GM12878 (cell line): ENCODE data around the gene ZNF396. TPM values are rescaled to one million over a fixed set of nuclear protein-coding genes. Genes with fewer than 3 reads are reported as not detected.

ENCODE experiments used
- ATF7 ChIP-seq: fragments of 450-650 bp; IDR thresholded peaks from 2 replicates; pipeline ENCODE4 v1.6.1; 2016; ENCODE audit warnings: low read depth, mild to moderate bottlenecking
- BACH1 ChIP-seq: fragments of 450-650 bp; IDR thresholded peaks from 2 replicates; pipeline ENCODE4 v1.6.1; 2017; ENCODE audit warnings: mild to moderate bottlenecking, borderline replicate concordance
- BCLAF1 ChIP-seq: fragments of 450-650 bp; IDR thresholded peaks from 2 replicates; pipeline ENCODE4 v1.6.1; 2017; ENCODE audit warnings: antibody characterized with exemption, mild to moderate bottlenecking, moderate library complexity
- BRCA1 ChIP-seq: IDR thresholded peaks from 2 replicates; pipeline ENCODE4 v1.6.1; 2011; ENCODE audit warnings: low read depth, low read length, improper control_type of control experiment
- CBX5 ChIP-seq: sonication (generic); IDR thresholded peaks from 2 replicates; pipeline ENCODE4 v1.6.1; 2016; ENCODE audit warnings: low read depth, moderate library complexity, mild to moderate bottlenecking, inconsistent platforms
- CEBPB ChIP-seq, 2 experiments: fragments of 150-350 bp in 1 of 2; IDR thresholded peaks; 2 replicates each; pipeline ENCODE4 v1.6.1; 2012 to 2014; ENCODE audit warnings: low read depth in 2 of 2, low read length in 2 of 2, borderline replicate concordance in 1 of 2, inconsistent platforms in 1 of 2
- MLLT1 ChIP-seq: fragments of 450-650 bp; IDR thresholded peaks from 2 replicates; pipeline ENCODE4 v1.6.1; 2016; ENCODE audit warnings: mild to moderate bottlenecking
- MTA2 ChIP-seq: fragments of 450-650 bp; IDR thresholded peaks from 2 replicates; pipeline ENCODE4 v1.6.1; 2016; ENCODE audit warnings: low read depth, mild to moderate bottlenecking, moderate library complexity
- PKNOX1 ChIP-seq: fragments of 450-650 bp; IDR thresholded peaks from 2 replicates; pipeline ENCODE4 v1.6.1; 2016; ENCODE audit warnings: mild to moderate bottlenecking
- RB1 ChIP-seq: fragments of 450-650 bp; formaldehyde crosslinking; IDR thresholded peaks from 2 replicates; pipeline ENCODE4 v1.6.1; 2017; ENCODE audit warnings: mild to moderate bottlenecking, borderline replicate concordance
- RFX5 ChIP-seq: IDR thresholded peaks from 2 replicates; pipeline ENCODE4 v1.6.1; 2011; ENCODE audit warnings: low read depth, low read length, improper control_type of control experiment
- SMAD1 ChIP-seq: fragments of 450-650 bp; IDR thresholded peaks from 2 replicates; pipeline ENCODE4 v1.6.1; 2018; ENCODE audit warnings: mild to moderate bottlenecking, low read depth; ENCODE audit not compliant: partially characterized antibody
- polyA plus RNA-seq, 11 experiments: library from polyadenylated mRNA; depleted of rRNA in 4 of 11; unstranded in 6 of 11; stranded (reverse) in 5 of 11; fragments of >200 nt; fragmentation: Nextera tagmentation in 4 of 11; fragmentation: Illumina TruSeq in 1 of 11; extraction: Ambion mirVana in 4 of 11; extraction: Trizol in 1 of 11; gene quantifications; 1 replicate in 1 of 11; 2 replicates in 10 of 11; pipeline versions ENCODE4 v1.2.1 to v1.2.3, GENCODE V29; 2011 to 2016; ENCODE audit warnings: inconsistent platforms in 2 of 11, missing spikeins in 2 of 11, low read depth in 1 of 11
- total RNA-seq, 4 experiments: library from RNA; depleted of rRNA in 3 of 4; stranded (reverse); fragments of >200 nt in 3 of 4; fragmentation: Illumina TruSeq in 1 of 4; extraction: Trizol in 1 of 4; gene quantifications; 2 replicates each; pipeline versions ENCODE4 v1.2.1 to v1.2.3, GENCODE V29; 2013 to 2021

The ZNF396 gene
- total and polyA plus RNA-seq, 10 of the 15 experiments (the other 5 are each of a cell fraction or from before 2014, with no cell fraction given), result 0.14 to 0.79 (median 0.47) TPM

GRCh38 chr18:35410561-35410960, 33.4 kb upstream of the ZNF396 start (continued):
- TF ChIP-seq BCLAF1 (no peak), MLLT1 (no peak), PKNOX1 (no peak; the same call in 1 of the 2 replicates), SMAD1 (no peak), ATF7 (peak; percentile 13; the same call in 1 of the 2 replicates), BRCA1 (no peak), CEBPB (IDR thresholded peaks at IDR 0.05; ENCODE audit: borderline replicate concordance in 1 of 2, low read depth in 2 of 2, low read length in 2 of 2) (no peak), RB1 (no peak), RFX5 (no peak), CBX5 (no peak), MTA2 (peak; percentile 42; the same call in 1 of the 2 replicates), BACH1 (no peak)
- TF ChIP-seq, all 136 proteins: peak for 11
